ENCODE data around the gene CDH13.

GRCh38 chr16:83550183-83550569 is 923.4 kb downstream of the CDH13 start:
- TF ChIP-seq, protein P1, sequence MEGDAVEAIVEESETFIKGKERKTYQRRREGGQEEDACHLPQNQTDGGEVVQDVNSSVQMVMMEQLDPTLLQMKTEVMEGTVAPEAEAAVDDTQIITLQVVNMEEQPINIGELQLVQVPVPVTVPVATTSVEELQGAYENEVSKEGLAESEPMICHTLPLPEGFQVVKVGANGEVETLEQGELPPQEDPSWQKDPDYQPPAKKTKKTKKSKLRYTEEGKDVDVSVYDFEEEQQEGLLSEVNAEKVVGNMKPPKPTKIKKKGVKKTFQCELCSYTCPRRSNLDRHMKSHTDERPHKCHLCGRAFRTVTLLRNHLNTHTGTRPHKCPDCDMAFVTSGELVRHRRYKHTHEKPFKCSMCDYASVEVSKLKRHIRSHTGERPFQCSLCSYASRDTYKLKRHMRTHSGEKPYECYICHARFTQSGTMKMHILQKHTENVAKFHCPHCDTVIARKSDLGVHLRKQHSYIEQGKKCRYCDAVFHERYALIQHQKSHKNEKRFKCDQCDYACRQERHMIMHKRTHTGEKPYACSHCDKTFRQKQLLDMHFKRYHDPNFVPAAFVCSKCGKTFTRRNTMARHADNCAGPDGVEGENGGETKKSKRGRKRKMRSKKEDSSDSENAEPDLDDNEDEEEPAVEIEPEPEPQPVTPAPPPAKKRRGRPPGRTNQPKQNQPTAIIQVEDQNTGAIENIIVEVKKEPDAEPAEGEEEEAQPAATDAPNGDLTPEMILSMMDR (IDR thresholded peaks at IDR 0.05): no peak
- TF ChIP-seq POLR2A (IDR thresholded peaks at IDR 0.05): no peak
- TF ChIP-seq EP300 (IDR thresholded peaks at IDR 0.05): no peak
